Measurements from ENCODE around the gene ADGRL3.

DNA sequence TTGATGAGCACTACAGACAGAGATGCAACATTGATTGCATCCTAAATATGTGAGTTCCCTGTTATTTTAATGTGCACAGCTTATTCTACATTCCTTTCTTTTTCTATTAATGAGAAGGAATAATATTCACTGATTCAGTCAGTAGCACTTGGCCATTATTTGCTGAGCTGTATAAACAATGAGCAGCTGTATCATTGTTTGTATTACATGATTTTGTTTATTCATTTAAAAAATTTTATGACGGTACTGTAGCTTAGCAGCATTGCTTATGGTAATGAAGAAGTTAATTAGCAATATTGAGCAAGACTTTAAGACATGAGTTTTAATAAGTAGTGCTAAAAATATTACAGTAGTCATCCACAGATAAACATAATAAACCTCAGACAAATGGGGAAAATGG is 582.0 kb downstream of the ADGRL3 start:
- no peak for TF ChIP-seq CTCF (IDR thresholded peaks at IDR 0.05; ENCODE audit: borderline replicate concordance, extremely low read depth, low read length, poor library complexity, severe bottlenecking)
- no peak for TF ChIP-seq EZH2 (IDR thresholded peaks at IDR 0.05; ENCODE audit: borderline replicate concordance, low read depth, low read length, severe bottlenecking)
